HG03520 (cell line): ENCODE measurements around the gene PIK3R4.

ENCODE experiments used
- ATAC-seq: cut with Tn5 transposase; IDR thresholded peaks from one replicate; pipeline ENCODE4 v1.9.1; 2021; ENCODE audit warnings: mild to moderate bottlenecking, moderate library complexity; ENCODE audit not compliant: unreplicated experiment

PIK3R4 gene

DNA sequence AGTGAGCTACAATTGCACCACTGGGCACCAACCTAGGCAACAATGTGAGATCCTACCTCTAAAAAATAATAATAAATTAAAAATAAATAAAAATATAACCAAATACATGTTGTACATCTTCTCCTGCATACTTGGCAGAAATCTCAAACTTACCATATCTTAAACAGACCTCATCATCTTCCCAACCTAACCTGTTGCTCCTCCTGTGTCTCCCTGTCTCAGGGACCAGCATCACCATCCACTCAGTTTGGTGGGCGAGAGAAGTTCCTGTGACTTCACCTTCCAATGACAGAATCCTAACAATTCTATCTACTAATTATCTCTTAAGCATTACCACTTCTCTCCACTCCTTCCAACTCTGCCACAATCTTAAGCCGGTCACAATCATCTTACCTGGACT is 3.3 kb downstream of the PIK3R4 start:
- ATAC-seq: no peak

DNA sequence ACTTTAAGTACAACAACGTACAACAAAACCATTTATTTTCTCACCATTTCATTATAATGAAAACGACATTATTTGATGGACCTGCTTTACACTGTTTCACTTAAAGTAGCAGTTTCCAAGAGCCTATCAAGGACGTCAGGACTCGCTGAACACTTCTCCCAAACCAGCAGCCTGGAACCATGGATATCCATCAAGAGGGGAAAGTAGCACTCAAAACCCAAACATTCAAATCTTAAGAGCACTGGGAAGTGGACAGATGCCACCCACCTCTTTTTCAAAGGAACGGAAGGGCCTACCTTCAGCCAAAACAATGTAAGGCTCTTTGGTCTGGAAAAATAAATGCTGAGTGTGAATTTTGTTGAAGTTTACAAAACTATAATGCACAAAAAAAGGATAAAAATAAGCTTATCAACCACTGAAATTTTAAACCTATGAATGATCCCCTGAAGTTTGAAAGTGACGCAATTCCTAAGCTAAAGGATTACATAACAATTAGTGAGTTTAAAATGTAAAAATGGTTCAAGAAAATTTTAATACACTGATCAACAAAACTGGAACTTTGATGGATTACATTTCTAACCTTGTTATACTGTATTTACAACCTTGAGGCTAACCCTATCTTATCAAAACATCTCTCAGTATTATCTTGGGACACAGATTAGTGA is 4.6 kb downstream of the PIK3R4 start:
- no peak for ATAC-seq

DNA sequence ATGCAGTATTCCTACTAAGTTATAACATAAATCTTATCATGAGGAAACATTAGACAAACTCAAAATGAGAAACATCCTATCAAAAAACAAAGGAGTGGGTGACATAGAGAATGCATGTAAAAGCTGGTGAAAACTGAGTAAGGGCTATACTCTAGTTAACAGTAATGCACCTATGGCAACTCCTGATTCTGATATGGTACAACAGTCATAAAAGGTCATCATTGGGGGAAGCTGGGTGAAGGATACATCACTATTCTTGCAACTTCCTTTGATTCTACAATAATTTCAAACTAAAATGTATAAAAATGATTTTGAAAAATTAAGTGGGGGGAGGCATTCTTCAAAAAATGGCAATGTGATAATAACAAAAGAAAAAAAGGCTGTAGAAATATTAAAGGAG is 6.8 kb downstream of the PIK3R4 start:
- no peak for ATAC-seq

DNA sequence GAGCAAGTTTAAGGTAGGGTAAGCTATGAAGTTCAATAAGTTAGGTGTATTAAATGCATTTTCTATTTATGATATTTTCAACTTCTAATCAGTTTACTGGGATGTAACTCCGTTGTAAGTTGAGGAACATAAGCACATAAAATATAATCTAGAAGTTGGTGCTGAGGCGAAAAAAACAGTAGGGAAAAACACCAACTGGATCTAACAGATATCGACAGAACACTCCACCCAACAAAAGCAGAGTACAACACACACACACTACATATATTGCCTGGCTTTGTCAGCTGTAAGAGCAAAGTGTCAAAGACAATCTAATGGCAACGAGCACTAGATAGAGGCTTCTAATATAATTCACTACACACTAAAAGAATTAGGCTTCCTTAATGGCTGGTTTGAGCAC is 8.4 kb downstream of the PIK3R4 start:
- no peak for ATAC-seq

DNA sequence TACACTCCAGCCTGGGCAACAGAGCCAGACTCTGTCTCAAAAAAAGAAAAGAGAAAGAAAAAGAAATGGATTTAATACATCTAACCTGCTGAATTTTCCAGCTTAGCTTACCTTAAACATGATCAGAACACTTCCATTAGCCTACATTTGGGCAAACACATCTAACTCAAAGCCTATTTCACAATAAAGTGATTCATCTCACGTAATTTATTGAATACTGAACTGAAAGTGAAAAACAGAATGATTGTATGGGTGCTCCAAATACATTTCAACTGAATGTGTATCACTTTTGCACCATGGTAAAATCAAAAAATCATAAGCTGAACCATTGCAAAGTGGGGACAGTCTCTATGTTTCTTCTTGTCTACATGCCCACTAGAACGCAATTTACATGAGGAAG is 9.0 kb downstream of the PIK3R4 start:
- no peak for ATAC-seq

DNA sequence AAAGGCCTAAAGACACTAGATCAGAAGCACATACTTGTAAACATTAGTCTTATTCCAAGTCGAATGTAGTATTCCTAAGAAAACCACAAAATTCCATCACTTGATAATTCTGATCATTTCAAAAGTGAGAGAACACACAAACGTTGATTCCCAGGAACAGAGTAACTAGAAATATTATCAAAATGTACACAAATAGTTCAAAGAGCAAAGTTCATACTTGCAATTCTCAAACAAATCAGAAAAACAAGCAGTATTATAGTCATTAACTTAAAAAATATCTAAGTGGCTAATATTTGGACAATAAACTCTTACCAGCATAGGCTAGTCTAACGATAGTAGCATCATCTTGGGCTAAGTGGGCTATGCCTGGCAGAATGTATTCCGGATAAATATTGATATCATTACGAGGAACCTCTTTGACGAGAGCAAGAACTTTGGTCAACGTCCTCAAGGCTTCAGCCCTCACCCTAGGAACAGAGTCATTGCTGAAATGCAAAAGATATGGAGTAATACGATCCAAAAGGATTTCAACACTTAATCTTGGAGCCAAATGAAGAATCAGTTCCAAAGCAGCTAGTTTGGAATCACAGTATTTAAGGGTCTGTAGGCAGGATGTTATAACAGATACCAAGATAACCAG is 13.3 kb downstream of the PIK3R4 start:
- no peak for ATAC-seq

DNA sequence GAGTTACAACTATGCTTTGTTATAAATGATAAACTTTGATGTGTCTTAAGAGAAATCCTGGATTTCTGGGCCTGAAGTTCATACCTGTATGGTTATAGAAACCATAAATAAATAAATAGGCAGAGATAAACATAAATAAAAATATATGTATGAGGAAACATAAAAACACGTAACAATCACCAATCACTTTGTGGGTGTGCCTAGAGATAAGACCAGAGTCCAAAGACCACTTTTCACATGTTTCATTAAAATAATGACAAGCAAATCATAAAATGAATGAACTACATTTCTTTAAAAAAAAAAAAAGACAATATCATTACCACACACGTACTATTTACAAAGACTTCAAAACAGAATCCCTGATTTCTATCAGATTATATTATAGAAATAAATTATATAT is 14.1 kb downstream of the PIK3R4 start:
- ATAC-seq: no peak

DNA sequence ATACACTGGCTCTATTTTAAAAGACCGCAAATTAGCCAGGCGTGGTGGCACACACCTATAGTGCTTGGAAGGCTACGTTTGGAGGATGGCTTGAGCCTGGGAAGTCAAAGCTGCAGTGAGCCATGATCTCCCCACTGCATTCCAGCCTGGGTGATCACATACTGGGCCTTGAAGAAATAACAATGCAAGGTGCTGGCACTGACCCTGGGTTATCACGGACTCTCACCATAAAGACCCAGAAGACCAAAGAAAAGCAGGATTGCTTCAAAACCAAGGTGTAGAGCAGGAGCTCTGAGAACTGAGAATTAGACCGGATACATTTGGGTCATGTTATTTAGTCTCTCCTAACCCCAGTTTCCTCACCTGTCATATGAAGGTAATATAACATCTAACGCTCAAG is 14.8 kb downstream of the PIK3R4 start:
- no peak for ATAC-seq

DNA sequence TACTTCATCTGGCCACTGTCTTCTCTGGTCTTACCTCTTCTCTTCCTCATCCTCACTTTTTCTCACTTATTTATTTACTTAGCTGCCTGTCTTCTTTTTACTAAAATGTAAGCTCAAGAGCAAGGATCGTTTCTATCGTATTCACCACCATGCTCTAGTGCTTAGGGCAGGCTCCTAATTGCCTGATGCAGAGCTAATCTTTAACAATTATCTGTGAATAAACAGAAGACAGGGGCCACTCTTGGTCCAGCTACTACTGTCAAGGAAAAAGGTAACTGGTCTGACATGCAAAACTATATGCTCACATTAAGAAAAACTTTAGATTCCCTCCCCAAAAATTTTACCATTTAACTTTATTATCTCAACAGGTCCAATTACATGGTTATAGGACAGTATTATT is 17.5 kb downstream of the PIK3R4 start:
- no peak for ATAC-seq

DNA sequence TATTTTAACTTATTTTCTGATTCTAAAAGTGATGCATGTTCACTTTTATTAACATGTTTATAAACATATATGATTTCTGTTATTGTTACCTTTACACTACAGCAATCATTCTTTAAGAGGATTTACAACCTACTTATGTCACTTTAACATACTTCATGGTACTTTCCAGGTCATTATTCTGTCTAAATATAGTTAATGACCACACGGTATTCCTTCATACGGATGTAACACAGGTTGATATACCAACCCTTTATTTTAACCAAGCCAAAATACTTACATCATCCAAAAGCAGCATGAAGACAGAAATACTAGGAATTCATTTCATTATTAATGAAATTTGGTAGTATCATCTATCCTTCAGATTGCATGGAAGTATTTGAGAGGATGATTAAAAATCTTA is 18.6 kb downstream of the PIK3R4 start:
- ATAC-seq: no peak

DNA sequence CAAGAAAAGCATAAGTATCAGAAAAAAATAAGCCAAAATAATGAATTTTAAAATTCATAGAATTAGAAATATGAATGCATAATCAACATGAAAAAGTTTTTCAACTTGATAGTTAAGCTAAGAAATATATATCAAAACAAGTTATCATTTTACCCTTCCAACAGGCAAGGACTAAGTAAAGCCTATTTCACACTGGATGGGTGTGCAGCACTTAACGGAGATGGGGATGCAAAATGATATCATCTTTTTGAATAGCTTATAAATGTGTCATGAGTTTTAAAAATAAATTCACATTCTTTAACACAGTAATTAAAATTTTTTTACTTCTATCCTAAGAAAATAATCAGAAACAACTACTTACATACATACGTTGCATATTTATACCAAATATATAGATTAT is 20.9 kb downstream of the PIK3R4 start:
- no peak for ATAC-seq

DNA sequence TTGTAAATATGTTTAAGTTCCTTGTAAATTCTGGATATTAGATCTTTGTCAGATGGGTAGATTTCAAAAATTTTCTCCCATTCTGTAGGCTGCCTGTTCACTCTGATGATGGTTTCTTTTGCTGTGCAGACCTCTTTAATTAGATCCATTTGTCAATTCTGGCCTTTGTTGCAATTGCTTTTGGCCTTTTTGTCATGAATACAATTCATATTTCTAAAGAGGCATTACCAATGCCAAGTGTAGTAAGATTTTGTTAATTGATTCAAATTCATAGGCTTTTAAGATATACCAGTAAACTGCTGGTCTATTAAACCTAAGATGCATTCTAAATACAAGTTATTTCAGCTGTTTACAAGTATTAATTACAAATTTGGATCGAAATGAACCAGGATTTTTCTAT is 31.0 kb downstream of the PIK3R4 start:
- ATAC-seq: no peak

DNA sequence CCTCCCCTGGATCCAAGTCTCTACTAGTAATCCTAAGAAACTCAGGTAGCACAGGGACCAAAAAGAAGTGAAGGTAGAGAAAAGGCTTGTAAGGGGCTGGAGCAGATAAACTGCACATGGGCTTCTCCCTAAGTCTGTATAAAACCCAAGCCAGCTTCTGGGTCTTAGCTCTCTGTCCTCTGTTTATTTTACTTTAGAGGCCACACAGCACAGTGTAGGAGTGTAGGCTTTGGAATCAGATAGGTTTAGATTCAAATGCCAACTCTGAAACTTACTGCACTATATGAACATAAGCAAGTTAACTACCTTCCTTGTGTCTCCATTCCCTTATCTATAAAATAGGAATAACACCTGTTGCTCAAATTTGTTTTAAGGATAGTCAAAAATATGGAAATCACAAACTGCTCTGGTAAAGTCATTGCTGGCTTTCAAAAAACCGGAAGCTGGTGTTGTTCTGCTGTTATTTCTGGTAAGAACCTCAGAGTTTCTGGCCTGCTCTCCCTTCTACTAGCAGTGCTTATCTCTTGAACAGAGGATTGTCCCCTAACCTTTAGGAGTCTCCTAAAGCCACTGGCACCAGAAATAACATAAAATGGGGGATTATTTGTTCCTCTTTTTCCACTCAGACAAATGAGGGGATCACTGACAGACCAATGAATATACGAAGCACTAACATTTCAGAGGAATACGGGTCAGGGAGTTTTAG is 33.8 kb downstream of the PIK3R4 start:
- ATAC-seq: no peak

DNA sequence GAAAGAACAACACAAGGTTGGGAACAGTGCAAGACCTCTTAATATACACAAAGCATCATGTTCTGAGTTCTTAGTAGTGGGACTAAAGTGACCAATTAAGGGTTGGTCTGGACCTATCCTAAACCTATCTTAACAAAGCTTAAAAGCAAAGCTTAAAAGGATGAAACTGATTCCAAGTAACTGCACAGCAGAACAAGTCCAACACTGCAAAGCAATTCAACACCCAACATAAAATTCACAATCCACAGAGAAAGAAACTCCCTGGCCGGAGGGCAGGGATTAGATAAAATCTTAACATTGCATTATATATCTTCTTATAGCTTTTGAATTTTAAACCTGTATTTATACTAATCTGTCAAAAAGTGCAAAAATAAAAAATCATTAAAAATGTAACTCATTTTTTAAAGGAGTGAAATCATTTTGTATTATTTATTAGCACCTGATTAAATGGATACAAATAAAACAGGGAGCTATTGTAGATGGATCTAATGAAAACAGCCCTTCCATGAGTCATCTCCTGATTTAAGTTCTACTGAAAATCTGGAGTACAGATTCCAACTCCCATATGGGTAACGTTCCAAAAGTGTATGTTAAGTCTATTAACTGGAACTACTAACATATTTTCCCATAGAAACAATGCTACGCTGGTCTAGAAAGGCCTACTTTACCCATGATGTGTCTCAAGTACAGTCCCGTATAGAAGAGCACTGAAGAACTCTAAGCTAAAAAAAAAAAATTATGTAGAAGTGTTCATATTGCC is 34.9 kb downstream of the PIK3R4 start:
- no peak for ATAC-seq

DNA sequence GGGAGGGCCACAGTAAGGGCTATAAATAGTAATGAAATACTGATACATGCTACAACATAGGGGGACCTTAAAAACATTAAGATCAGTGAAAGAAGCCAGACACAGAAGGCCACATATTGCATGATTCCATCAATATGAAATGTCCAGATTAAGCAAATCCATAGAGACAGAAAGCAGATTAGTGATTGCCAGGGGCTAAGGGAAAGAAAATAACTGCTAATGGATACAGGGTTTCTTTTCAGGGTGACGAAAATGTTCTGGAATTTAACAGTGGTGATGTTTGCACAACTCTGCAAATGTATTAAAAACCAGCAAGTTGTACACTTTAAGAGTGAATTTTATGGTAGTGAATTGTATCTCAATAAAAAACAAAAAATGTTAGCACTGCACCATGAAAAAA is 37.0 kb downstream of the PIK3R4 start:
- ATAC-seq: no peak

DNA sequence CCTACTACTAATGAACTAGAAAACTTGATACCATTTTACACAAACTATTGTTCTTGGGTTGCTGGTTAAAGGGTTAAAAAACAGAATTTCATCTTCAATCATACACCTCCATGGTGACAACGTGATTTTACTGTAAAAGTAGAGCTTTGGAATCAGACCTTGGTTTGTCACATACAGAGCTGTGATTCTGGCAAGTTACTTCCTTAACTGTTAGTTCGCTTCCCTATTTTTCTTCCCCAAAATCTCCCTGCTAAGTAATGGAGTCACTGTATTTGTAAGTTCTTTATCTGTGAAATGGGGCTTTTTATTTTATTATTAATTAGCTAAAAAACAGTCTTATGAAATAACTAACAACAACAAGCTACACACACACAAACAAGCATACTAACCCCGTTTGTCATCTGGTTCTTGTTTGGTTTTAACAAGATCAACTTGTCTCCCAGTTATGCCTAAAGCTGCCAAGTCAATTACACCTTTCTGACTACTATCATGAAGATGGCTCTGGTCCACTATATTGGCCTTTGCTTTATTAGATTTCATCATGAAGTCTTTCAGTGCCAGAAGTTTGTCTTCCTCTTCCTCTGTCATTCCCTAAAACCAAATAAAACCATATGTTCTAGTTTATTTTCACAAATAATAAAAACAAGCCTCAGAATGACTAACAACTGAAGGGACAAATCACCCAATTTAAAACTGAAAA is 38.6 kb downstream of the PIK3R4 start:
- no peak for ATAC-seq

DNA sequence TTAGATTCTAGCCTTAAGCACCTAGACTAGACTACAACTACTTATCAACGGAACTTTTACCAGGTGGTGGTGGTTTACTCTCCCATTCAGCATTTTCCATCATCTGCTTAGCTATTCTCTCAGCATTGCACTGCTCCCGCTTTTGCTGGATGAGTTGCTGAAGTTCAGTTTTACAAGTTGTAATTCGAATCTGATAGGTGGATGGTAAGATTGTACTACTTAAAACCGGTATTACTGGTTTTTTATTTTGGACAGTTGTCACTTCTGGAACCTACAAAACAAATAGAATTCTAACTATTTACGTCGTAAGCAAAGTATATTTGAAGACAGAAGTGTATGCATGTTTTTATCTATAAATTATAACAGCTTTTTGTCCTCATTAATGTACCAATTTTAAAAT is 41.1 kb downstream of the PIK3R4 start:
- ATAC-seq: no peak

DNA sequence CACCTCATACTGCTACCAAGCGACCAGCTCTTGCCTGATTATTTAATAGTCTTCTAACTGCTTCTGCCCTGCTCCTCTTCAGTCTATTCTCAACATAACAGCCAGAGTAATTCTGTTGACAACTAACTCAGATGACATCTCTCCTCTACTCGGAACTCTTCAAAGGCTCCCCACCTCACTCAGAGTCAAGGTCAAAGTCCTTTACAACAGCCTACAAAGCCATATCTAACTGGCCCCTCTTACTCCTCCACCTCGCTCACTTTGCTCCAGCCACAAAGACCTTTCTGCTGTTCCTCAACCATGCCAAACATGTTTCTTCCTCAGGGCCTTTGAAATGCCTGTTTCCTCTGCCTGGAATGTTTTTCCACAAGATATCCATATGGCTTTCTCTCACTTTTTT is 43.6 kb downstream of the PIK3R4 start:
- no peak for ATAC-seq

DNA sequence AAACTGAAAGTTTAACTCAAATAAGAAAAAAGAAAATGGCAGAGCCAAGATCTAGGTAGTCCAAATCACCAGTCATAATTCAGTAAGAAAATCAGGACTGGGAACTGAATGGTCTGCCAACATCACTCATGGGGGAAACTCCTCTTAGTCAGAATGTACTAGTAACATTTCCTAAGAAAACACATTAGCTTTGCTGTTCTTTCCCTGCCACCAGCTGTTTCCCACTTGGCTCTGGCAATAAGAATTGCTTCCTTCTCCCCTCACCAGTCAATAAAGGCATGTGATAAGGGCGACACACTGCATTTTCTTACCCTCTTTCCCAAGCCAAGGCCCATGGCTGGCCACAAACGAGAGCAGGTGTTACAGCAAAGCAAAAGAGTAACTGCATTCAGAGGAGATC is 46.1 kb downstream of the PIK3R4 start:
- no peak for ATAC-seq

DNA sequence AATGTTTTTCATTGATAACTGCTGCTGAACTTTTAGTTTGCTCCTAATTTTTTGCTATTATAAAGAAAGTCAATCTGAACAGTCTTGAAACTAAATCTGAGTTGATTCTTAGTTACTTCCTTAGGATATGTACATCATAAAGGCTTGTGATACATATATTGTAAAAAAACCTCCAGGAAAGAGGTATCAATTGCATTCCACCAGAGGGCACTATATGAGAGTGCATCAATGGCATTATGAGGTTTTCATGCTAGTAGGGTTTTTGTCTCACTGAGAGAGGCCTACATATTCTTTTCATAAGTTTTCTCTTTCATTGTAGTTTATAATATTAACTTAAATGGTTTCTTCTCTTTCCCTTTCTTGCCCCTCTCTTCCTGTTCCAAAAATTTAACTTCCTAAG is 46.9 kb downstream of the PIK3R4 start:
- no peak for ATAC-seq

DNA sequence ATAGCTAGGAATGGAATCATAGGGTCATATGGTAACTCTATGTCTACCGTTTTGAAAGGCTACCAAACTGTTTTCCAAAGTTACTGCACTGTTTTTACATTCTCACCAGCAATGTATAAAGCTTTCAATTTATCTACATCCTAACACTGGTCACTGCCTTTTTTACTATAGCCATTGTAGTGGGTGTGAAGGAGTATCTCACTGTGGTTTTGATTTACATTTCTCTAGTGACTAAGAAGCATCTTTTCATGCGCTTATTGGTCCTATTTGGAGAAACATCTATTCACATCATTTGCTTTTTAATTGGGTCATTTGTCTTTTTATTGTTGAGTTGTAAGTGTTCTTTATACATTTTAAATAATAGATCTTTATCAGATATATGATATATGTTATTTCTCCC is 53.3 kb downstream of the PIK3R4 start:
- no peak for ATAC-seq
